GM18505 (cell line): ENCODE data around the gene HIGD1B.
A peak's percentile ranks its signal among the peaks of the same experiment; 100 is the strongest.

Experiments used
- ATAC-seq: cut with Tn5 transposase; IDR thresholded peaks from one replicate; pipeline ENCODE4 v1.9.1; 2021; ENCODE audit not compliant: unreplicated experiment
- POLR2A ChIP-seq: IDR thresholded peaks from 4 replicates; pipeline ENCODE4 v1.6.1; 2011; ENCODE audit warnings: borderline replicate concordance; ENCODE audit not compliant: insufficient read depth, insufficient read length; ENCODE audit errors: extremely low read depth

Gene HIGD1B

GRCh38 chr17:44899074-44899782 is 51.5 kb downstream of the HIGD1B start, which contains the start of gene EFTUD2:
EFTUD2 (minus strand) TSS chr17:44899445; CDS start chr17:44894521, 4,924 bp downstream.
- ATAC-seq = peak; percentile 77
- TF ChIP-seq POLR2A = peak; percentile 87
